Panc1 (cell line): ENCODE data around the gene IFIT1B.

ENCODE experiments used
- TF ChIP-seq, protein P1 (sequence below): fragments of 450-650 bp; IDR thresholded peaks from 2 replicates; pipeline ENCODE4 v1.5.1; 2017; ENCODE audit warnings: mild to moderate bottlenecking
- TF ChIP-seq, protein P2 (sequence below), 2 experiments: IDR thresholded peaks; 2 replicates each; pipeline ENCODE4 v1.6.1; 2011 to 2012; ENCODE audit warnings: low read depth in 2 of 2, control low read depth in 1 of 2, low read length in 1 of 2, mild to moderate bottlenecking in 1 of 2, moderate library complexity in 1 of 2; ENCODE audit not compliant: insufficient read depth in 1 of 2

DNA sequence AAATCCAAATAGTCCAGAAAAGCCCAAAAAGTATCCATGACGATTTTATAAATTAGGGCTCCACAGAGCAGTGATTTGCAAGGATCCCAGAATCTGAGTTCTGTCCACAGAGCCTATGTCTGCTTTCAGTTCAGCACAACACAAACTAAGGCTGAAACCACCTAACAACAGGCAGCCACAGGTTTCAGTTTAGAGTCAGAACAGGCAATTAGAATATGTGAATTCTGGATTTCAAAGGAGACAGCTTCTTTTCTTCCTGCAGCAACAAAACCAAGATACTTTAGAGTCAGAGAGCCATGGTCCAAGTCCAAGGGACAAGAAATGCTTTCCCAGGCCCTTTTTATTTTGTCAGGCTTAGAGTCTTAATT, 26.5 kb upstream of the IFIT1B start:
- TF ChIP-seq, protein P1, sequence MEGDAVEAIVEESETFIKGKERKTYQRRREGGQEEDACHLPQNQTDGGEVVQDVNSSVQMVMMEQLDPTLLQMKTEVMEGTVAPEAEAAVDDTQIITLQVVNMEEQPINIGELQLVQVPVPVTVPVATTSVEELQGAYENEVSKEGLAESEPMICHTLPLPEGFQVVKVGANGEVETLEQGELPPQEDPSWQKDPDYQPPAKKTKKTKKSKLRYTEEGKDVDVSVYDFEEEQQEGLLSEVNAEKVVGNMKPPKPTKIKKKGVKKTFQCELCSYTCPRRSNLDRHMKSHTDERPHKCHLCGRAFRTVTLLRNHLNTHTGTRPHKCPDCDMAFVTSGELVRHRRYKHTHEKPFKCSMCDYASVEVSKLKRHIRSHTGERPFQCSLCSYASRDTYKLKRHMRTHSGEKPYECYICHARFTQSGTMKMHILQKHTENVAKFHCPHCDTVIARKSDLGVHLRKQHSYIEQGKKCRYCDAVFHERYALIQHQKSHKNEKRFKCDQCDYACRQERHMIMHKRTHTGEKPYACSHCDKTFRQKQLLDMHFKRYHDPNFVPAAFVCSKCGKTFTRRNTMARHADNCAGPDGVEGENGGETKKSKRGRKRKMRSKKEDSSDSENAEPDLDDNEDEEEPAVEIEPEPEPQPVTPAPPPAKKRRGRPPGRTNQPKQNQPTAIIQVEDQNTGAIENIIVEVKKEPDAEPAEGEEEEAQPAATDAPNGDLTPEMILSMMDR: no peak
- TF ChIP-seq, protein P2, sequence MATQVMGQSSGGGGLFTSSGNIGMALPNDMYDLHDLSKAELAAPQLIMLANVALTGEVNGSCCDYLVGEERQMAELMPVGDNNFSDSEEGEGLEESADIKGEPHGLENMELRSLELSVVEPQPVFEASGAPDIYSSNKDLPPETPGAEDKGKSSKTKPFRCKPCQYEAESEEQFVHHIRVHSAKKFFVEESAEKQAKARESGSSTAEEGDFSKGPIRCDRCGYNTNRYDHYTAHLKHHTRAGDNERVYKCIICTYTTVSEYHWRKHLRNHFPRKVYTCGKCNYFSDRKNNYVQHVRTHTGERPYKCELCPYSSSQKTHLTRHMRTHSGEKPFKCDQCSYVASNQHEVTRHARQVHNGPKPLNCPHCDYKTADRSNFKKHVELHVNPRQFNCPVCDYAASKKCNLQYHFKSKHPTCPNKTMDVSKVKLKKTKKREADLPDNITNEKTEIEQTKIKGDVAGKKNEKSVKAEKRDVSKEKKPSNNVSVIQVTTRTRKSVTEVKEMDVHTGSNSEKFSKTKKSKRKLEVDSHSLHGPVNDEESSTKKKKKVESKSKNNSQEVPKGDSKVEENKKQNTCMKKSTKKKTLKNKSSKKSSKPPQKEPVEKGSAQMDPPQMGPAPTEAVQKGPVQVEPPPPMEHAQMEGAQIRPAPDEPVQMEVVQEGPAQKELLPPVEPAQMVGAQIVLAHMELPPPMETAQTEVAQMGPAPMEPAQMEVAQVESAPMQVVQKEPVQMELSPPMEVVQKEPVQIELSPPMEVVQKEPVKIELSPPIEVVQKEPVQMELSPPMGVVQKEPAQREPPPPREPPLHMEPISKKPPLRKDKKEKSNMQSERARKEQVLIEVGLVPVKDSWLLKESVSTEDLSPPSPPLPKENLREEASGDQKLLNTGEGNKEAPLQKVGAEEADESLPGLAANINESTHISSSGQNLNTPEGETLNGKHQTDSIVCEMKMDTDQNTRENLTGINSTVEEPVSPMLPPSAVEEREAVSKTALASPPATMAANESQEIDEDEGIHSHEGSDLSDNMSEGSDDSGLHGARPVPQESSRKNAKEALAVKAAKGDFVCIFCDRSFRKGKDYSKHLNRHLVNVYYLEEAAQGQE (IDR thresholded peaks at IDR 0.05; ENCODE audit: insufficient read depth in 1 of 2, low read depth in 2 of 2, low read length in 1 of 2): no peak
